ENCODE data around the gene RAB11FIP4. TPM values are rescaled to one million over a fixed set of nuclear protein-coding genes. Genes with fewer than 3 reads are reported as not detected.

Gene RAB11FIP4
- total RNA-seq, 1 experiment from 2014 or later, result 15.1 TPM

GRCh38 chr17:31379597-31380205 lies 11.8 kb upstream of the RAB11FIP4 start:
- Histone ChIP-seq H3K79me2 (ENCODE audit: insufficient read depth, low read length) (no peaks in the 10 kb centered on the region), H4K20me1 (ENCODE audit: insufficient read depth) (no peaks in the 10 kb centered on the region), H3K4me3 (replicated peaks in 1 of 2; ENCODE audit: low read depth in 1 of 2, low read length in 2 of 2) (no peak overlapping the region), H3K9me2 (ENCODE audit: insufficient read depth) (no peaks in the 10 kb centered on the region), H3K27ac (ENCODE audit: low read depth, low read length) (no peak overlapping the region), H3K9me3 (ENCODE audit: control insufficient read depth in 1 of 2, insufficient read depth in 1 of 2, low read depth in 1 of 2, low read length in 2 of 2) (no peaks in the 10 kb centered on the region), H2AFZ (ENCODE audit: low read depth, low read length, poor library complexity, severe bottlenecking) (no peak overlapping the region), H3K9ac (ENCODE audit: low read length) (no peak overlapping the region), H3K27me3 (ENCODE audit: insufficient read depth, low read length) (no peaks in the 10 kb centered on the region), H3K4me1 (ENCODE audit: control insufficient read depth in 1 of 2, insufficient read depth in 2 of 2, low read length in 2 of 2) (no peaks in the 10 kb centered on the region), H3K4me2 (ENCODE audit: low read length) (no peak overlapping the region), H3K36me3 (ENCODE audit: control insufficient read depth in 1 of 2, insufficient read depth in 2 of 2, low read length in 2 of 2) (peaks cover 0 to 4% of the 10 kb centered on the region in 2 experiments; a peak in 1 of 4 replicates)
- RAD21 ChIA-PET (ENCODE audit: low non-redundant PET in 1 of 2, low total read pairs in 2 of 2, uncharacterized antibody in 2 of 2, unreplicated experiment in 2 of 2), result no interaction called here
- BruUV-seq (replicated peaks), result no TSS peak
- CTCF ChIA-PET, result interaction anchor here (1.6 kb wide), 1 partner anchor 10 kb away, joined by 4 read pairs; no protein-coding TSS in a partner anchor
- ATAC-seq (no peak), DNase-seq (ENCODE audit: low read depth, low spot score) (no peak)
- intact Hi-C loops (cut with micrococcal nuclease), result no loop called here
- POLR2A ChIA-PET, result no interaction called here
- no peak for TF ChIP-seq ZFX (IDR thresholded peaks at IDR 0.05)
- no peak for TF ChIP-seq JUND (IDR thresholded peaks at IDR 0.05)
- no peak for TF ChIP-seq TCF7L2 (IDR thresholded peaks at IDR 0.05; ENCODE audit: borderline replicate concordance, extremely low read depth, insufficient read depth, insufficient read length)
- TF ChIP-seq POLR2A (IDR thresholded peaks at IDR 0.05; ENCODE audit: borderline replicate concordance, extremely low read depth, insufficient read depth, insufficient read length), result no peak
- TF ChIP-seq, protein P1, sequence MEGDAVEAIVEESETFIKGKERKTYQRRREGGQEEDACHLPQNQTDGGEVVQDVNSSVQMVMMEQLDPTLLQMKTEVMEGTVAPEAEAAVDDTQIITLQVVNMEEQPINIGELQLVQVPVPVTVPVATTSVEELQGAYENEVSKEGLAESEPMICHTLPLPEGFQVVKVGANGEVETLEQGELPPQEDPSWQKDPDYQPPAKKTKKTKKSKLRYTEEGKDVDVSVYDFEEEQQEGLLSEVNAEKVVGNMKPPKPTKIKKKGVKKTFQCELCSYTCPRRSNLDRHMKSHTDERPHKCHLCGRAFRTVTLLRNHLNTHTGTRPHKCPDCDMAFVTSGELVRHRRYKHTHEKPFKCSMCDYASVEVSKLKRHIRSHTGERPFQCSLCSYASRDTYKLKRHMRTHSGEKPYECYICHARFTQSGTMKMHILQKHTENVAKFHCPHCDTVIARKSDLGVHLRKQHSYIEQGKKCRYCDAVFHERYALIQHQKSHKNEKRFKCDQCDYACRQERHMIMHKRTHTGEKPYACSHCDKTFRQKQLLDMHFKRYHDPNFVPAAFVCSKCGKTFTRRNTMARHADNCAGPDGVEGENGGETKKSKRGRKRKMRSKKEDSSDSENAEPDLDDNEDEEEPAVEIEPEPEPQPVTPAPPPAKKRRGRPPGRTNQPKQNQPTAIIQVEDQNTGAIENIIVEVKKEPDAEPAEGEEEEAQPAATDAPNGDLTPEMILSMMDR (IDR thresholded peaks at IDR 0.05 in 2 of 3, conservative IDR thresholded peaks at IDR 0.05 in 1 of 3; ENCODE audit: borderline replicate concordance in 1 of 3, insufficient read depth in 1 of 3, low read depth in 2 of 3, low read length in 2 of 3), result no peak
- no peak for TF ChIP-seq EGR1 (IDR thresholded peaks at IDR 0.05; ENCODE audit: low read depth)

- intact Hi-C loops (cut with micrococcal nuclease), result no loop called here
- H3K27ac ChIP-seq (ENCODE audit: low read depth, low read length), result no peak overlapping the region
- H3K79me2 ChIP-seq (ENCODE audit: insufficient read depth, low read length), result no peaks in the 10 kb centered on the region
- H3K4me3 ChIP-seq (replicated peaks in 1 of 2; ENCODE audit: low read depth in 1 of 2, low read length in 2 of 2), result no peak overlapping the region
- no peak for DNase-seq (ENCODE audit: low read depth, low spot score)
- no peak overlapping the region for H3K4me2 ChIP-seq (ENCODE audit: low read length)
- no peaks in the 10 kb centered on the region for H3K9me3 ChIP-seq (ENCODE audit: control insufficient read depth in 1 of 2, insufficient read depth in 1 of 2, low read depth in 1 of 2, low read length in 2 of 2)
- ChIA-PET CTCF (interaction anchor here (1.4 kb wide), 1 partner anchor 8 kb away, joined by 4 read pairs; no protein-coding TSS in a partner anchor), POLR2A (no interaction called here), RAD21 (ENCODE audit: low non-redundant PET in 1 of 2, low total read pairs in 2 of 2, uncharacterized antibody in 2 of 2, unreplicated experiment in 2 of 2) (no interaction called here)
- BruUV-seq (replicated peaks), result no TSS peak
- H3K36me3 ChIP-seq (ENCODE audit: control insufficient read depth in 1 of 2, insufficient read depth in 2 of 2, low read length in 2 of 2), result peaks cover 0 to 4% of the 10 kb centered on the region in 2 experiments; a peak in 1 of 4 replicates
- ATAC-seq, result no peak
- H2AFZ ChIP-seq (ENCODE audit: low read depth, low read length, poor library complexity, severe bottlenecking), result no peak overlapping the region
- no peaks in the 10 kb centered on the region for H3K27me3 ChIP-seq (ENCODE audit: insufficient read depth, low read length)
- no peaks in the 10 kb centered on the region for H3K9me2 ChIP-seq (ENCODE audit: insufficient read depth)
- H4K20me1 ChIP-seq (ENCODE audit: insufficient read depth), result no peaks in the 10 kb centered on the region
- H3K4me1 ChIP-seq (ENCODE audit: control insufficient read depth in 1 of 2, insufficient read depth in 2 of 2, low read length in 2 of 2), result no peaks in the 10 kb centered on the region
- no peak overlapping the region for H3K9ac ChIP-seq (ENCODE audit: low read length)
- TF ChIP-seq TCF7L2 (IDR thresholded peaks at IDR 0.05; ENCODE audit: borderline replicate concordance, extremely low read depth, insufficient read depth, insufficient read length), result no peak
- TF ChIP-seq, protein P2, sequence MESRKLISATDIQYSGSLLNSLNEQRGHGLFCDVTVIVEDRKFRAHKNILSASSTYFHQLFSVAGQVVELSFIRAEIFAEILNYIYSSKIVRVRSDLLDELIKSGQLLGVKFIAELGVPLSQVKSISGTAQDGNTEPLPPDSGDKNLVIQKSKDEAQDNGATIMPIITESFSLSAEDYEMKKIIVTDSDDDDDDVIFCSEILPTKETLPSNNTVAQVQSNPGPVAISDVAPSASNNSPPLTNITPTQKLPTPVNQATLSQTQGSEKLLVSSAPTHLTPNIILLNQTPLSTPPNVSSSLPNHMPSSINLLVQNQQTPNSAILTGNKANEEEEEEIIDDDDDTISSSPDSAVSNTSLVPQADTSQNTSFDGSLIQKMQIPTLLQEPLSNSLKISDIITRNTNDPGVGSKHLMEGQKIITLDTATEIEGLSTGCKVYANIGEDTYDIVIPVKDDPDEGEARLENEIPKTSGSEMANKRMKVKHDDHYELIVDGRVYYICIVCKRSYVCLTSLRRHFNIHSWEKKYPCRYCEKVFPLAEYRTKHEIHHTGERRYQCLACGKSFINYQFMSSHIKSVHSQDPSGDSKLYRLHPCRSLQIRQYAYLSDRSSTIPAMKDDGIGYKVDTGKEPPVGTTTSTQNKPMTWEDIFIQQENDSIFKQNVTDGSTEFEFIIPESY (IDR thresholded peaks at IDR 0.05; ENCODE audit: extremely low read depth, insufficient replicate concordance, low read length), result no peak
- TF ChIP-seq, protein P3, sequence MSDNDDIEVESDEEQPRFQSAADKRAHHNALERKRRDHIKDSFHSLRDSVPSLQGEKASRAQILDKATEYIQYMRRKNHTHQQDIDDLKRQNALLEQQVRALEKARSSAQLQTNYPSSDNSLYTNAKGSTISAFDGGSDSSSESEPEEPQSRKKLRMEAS (IDR thresholded peaks at IDR 0.05), result no peak
- no peak for TF ChIP-seq JUND (IDR thresholded peaks at IDR 0.05)
- no peak for TF ChIP-seq YY1 (IDR thresholded peaks at IDR 0.05; ENCODE audit: extremely low read depth, insufficient replicate concordance, low read depth, low read length)
- TF ChIP-seq RAD21 (IDR thresholded peaks at IDR 0.05; ENCODE audit: low read depth), result no peak
These were observed 10.3 kb upstream of the RAB11FIP4 start for GRCh38 chr17:31381165-31381668.

Measured in HCT116 (cell line).